Chondrocyte (in vitro differentiated cells): ENCODE measurements around the gene KIAA2012. TPM values are rescaled to one million over a fixed set of nuclear protein-coding genes. Genes with fewer than 3 reads are reported as not detected.

Experiments used
- DNase-seq: peaks from one replicate; pipeline ENCODE4 v3.0.0; 2021; ENCODE audit warnings: mixed read lengths, low spot score
- H3K27ac Mint-ChIP-seq: one replicate; pipeline ENCODE4 v1.8.0; 2021; ENCODE audit warnings: mild to moderate bottlenecking, moderate library complexity, mixed read lengths; ENCODE audit not compliant: unreplicated experiment
- H3K27me3 Mint-ChIP-seq: 2 replicates; pipeline ENCODE4 v1.8.0; 2021; ENCODE audit warnings: low read depth, mixed read lengths
- H3K36me3 Mint-ChIP-seq: 2 replicates; pipeline ENCODE4 v1.8.0; 2021; ENCODE audit warnings: low read depth, mixed read lengths
- H3K4me1 Mint-ChIP-seq: 2 replicates; pipeline ENCODE4 v1.8.0; 2021; ENCODE audit warnings: low read depth, mild to moderate bottlenecking, mixed read lengths
- H3K4me3 Mint-ChIP-seq: one replicate; pipeline ENCODE4 v1.8.0; 2021; ENCODE audit warnings: mild to moderate bottlenecking, moderate library complexity, mixed read lengths; ENCODE audit not compliant: unreplicated experiment
- H3K9me3 Mint-ChIP-seq: 2 replicates; pipeline ENCODE4 v1.8.0; 2021; ENCODE audit warnings: low read depth, mixed read lengths
- total RNA-seq: library from RNA; stranded (reverse); gene quantifications from 3 replicates; pipeline ENCODE4 v1.2.1, GENCODE V29; 2021
- TF ChIP-seq, protein P1 (sequence below): fragments of 200-600 bp; sonication (generic); IDR thresholded peaks from 2 replicates; pipeline ENCODE4 v1.5.0; 2021; ENCODE audit warnings: antibody characterized with exemption, mild to moderate bottlenecking, moderate library complexity

Gene KIAA2012
- total RNA-seq, 1 donor from 2014 or later: not detected

- peaks cover 30% of the 10 kb centered on the region for H3K4me1 Mint-ChIP-seq
- DNase-seq: no peak
- no peaks in the 10 kb centered on the region for H3K9me3 Mint-ChIP-seq
- peaks cover 1% of the 10 kb centered on the region for H3K36me3 Mint-ChIP-seq
- peak overlapping the region; percentile 90 for H3K27ac Mint-ChIP-seq
- H3K4me3 Mint-ChIP-seq: peak overlapping the region; percentile 79
- H3K27me3 Mint-ChIP-seq: no peaks in the 10 kb centered on the region
- TF ChIP-seq, protein P1, sequence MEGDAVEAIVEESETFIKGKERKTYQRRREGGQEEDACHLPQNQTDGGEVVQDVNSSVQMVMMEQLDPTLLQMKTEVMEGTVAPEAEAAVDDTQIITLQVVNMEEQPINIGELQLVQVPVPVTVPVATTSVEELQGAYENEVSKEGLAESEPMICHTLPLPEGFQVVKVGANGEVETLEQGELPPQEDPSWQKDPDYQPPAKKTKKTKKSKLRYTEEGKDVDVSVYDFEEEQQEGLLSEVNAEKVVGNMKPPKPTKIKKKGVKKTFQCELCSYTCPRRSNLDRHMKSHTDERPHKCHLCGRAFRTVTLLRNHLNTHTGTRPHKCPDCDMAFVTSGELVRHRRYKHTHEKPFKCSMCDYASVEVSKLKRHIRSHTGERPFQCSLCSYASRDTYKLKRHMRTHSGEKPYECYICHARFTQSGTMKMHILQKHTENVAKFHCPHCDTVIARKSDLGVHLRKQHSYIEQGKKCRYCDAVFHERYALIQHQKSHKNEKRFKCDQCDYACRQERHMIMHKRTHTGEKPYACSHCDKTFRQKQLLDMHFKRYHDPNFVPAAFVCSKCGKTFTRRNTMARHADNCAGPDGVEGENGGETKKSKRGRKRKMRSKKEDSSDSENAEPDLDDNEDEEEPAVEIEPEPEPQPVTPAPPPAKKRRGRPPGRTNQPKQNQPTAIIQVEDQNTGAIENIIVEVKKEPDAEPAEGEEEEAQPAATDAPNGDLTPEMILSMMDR: no peak
Measured at GRCh38 chr2:202034249-202035088, 38.6 kb upstream of the KIAA2012 start.

- DNase-seq: no peak
- TF ChIP-seq, protein P1: peak; percentile 84
- no peak overlapping the region for H3K4me3 Mint-ChIP-seq
- H3K27ac Mint-ChIP-seq: peak overlapping the region; percentile 90
- no peaks in the 10 kb centered on the region for H3K9me3 Mint-ChIP-seq
- H3K4me1 Mint-ChIP-seq: peaks cover 24% of the 10 kb centered on the region
- no peaks in the 10 kb centered on the region for H3K27me3 Mint-ChIP-seq
- H3K36me3 Mint-ChIP-seq: peaks cover 1% of the 10 kb centered on the region
Measured at GRCh38 chr2:202035089-202035940, 37.7 kb upstream of the KIAA2012 start.

DNA sequence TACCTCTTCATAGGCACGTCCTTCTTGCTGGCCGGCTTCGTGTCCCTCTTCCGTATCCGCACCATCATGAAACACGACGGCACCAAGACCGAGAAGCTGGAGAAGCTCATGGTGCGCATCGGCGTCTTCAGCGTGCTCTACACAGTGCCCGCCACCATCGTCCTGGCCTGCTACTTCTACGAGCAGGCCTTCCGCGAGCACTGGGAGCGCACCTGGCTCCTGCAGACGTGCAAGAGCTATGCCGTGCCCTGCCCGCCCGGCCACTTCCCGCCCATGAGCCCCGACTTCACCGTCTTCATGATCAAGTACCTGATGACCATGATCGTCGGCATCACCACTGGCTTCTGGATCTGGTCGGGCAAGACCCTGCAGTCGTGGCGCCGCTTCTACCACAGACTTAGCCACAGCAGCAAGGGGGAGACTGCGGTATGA, 37.1 kb upstream of the KIAA2012 start:
- Mint-ChIP-seq H3K27me3 (no peaks in the 10 kb centered on the region), H3K27ac (no peak overlapping the region), H3K9me3 (no peaks in the 10 kb centered on the region), H3K4me1 (peaks cover 18% of the 10 kb centered on the region), H3K36me3 (peaks cover 1% of the 10 kb centered on the region), H3K4me3 (no peak overlapping the region)
- DNase-seq: no peak
- TF ChIP-seq, protein P1: no peak

DNA sequence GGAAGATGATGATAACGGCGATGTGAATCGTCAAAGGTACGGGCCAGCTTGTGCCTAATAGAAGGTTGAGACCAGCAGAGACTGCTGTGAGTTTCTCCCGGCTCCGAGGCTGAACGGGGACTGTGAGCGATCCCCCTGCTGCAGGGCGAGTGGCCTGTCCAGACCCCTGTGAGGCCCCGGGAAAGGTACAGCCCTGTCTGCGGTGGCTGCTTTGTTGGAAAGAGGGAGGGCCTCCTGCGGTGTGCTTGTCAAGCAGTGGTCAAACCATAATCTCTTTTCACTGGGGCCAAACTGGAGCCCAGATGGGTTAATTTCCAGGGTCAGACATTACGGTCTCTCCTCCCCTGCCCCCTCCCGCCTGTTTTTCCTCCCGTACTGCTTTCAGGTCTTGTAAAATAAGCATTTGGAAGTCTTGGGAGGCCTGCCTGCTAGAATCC, 36.4 kb upstream of the KIAA2012 start:
- TF ChIP-seq, protein P1: no peak
- Mint-ChIP-seq H3K27me3 (no peaks in the 10 kb centered on the region), H3K4me3 (no peak overlapping the region), H3K36me3 (peaks cover 1% of the 10 kb centered on the region), H3K27ac (no peak overlapping the region), H3K4me1 (peaks cover 11% of the 10 kb centered on the region), H3K9me3 (no peaks in the 10 kb centered on the region)
- no peak for DNase-seq

DNA sequence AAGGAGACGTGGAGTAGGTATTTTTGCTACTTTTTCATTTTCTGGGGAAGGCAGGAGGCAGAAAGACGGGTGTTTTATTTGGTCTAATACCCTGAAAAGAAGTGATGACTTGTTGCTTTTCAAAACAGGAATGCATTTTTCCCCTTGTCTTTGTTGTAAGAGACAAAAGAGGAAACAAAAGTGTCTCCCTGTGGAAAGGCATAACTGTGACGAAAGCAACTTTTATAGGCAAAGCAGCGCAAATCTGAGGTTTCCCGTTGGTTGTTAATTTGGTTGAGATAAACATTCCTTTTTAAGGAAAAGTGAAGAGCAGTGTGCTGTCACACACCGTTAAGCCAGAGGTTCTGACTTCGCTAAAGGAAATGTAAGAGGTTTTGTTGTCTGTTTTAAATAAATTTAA, 36.0 kb upstream of the KIAA2012 start:
- Mint-ChIP-seq H3K4me1 (peaks cover 7% of the 10 kb centered on the region), H3K27me3 (no peaks in the 10 kb centered on the region), H3K4me3 (no peak overlapping the region), H3K36me3 (peaks cover 1% of the 10 kb centered on the region), H3K9me3 (no peaks in the 10 kb centered on the region), H3K27ac (no peak overlapping the region)
- TF ChIP-seq, protein P1: no peak
- no peak for DNase-seq
